WERI-Rb-1 (cell line): ENCODE measurements around the gene TLDC2.

Source experiments
- DNase-seq: peaks from one replicate; pipeline ENCODE4 v3.0.0-alpha.2; 2020
- H3K27ac ChIP-seq: fragments of 250-450 bp; sonication (Bioruptor Pico); 2 replicates; pipeline ENCODE4 v1.5.1; 2020; ENCODE audit warnings: mild to moderate bottlenecking, moderate library complexity
- H3K27me3 ChIP-seq: fragments of 250-450 bp; sonication (Bioruptor Pico); 2 replicates; pipeline ENCODE4 v1.5.1; 2021; ENCODE audit warnings: mild to moderate bottlenecking, low read depth, moderate library complexity; ENCODE audit not compliant: insufficient read depth, severe bottlenecking
- H3K36me3 ChIP-seq: fragments of 250-450 bp; sonication (Bioruptor Pico); 2 replicates; pipeline ENCODE4 v1.5.1; 2020; ENCODE audit warnings: mild to moderate bottlenecking, moderate library complexity
- H3K4me3 ChIP-seq: 2 replicates; pipeline ENCODE4 v1.5.1; 2011; ENCODE audit warnings: low read depth, mild to moderate bottlenecking, control low read depth, low read length
- H3K9me3 ChIP-seq: fragments of 250-450 bp; sonication (Bioruptor Pico); 2 replicates; pipeline ENCODE4 v1.5.1; 2021; ENCODE audit warnings: mild to moderate bottlenecking, moderate library complexity; ENCODE audit not compliant: severe bottlenecking
- CTCF ChIP-seq: IDR thresholded peaks from 2 replicates; pipeline ENCODE4 v1.5.1; 2011; ENCODE audit warnings: low read depth, mild to moderate bottlenecking, control low read depth, inconsistent platforms, low read length

Gene TLDC2

GRCh38 chr20:36880741-36881250 lies 4.9 kb downstream of the TLDC2 start:
- Histone ChIP-seq H3K4me3 (no peak overlapping the region), H3K27ac (no peak overlapping the region), H3K36me3 (no peaks in the 10 kb centered on the region), H3K27me3 (no peaks in the 10 kb centered on the region), H3K9me3 (no peaks in the 10 kb centered on the region)
- no peak for TF ChIP-seq CTCF
- DNase-seq = no peak

- Histone ChIP-seq H3K9me3 (no peaks in the 10 kb centered on the region), H3K4me3 (no peak overlapping the region), H3K36me3 (no peaks in the 10 kb centered on the region), H3K27ac (no peak overlapping the region), H3K27me3 (no peaks in the 10 kb centered on the region)
- no peak for DNase-seq
- TF ChIP-seq CTCF = no peak
These were observed 5.4 kb downstream of the TLDC2 start for GRCh38 chr20:36881331-36881730.

GRCh38 chr20:36881888-36882287 lies 6.0 kb downstream of the TLDC2 start:
- Histone ChIP-seq H3K9me3 (no peaks in the 10 kb centered on the region), H3K27ac (no peak overlapping the region)

GRCh38 chr20:36883977-36884535 lies 8.1 kb downstream of the TLDC2 start:
- H3K9me3 ChIP-seq = no peaks in the 10 kb centered on the region
- no peaks in the 10 kb centered on the region for H3K36me3 ChIP-seq
- H3K27ac ChIP-seq = no peak overlapping the region
- no peak for DNase-seq
- H3K4me3 ChIP-seq = no peak overlapping the region
- no peaks in the 10 kb centered on the region for H3K27me3 ChIP-seq
- no peak for TF ChIP-seq CTCF

More at GRCh38 chr20:36881888-36882287, 6.0 kb downstream of the TLDC2 start:
- DNase-seq = no peak
- Histone ChIP-seq H3K36me3 (no peaks in the 10 kb centered on the region), H3K27me3 (no peaks in the 10 kb centered on the region), H3K4me3 (no peak overlapping the region)
- TF ChIP-seq CTCF = no peak

- DNase-seq = no peak
These were observed 9.4 kb downstream of the TLDC2 start for GRCh38 chr20:36885356-36885755.

More at GRCh38 chr20:36885356-36885755, 9.4 kb downstream of the TLDC2 start:
- Histone ChIP-seq H3K36me3 (no peaks in the 10 kb centered on the region), H3K27ac (no peak overlapping the region), H3K27me3 (no peaks in the 10 kb centered on the region), H3K9me3 (no peaks in the 10 kb centered on the region), H3K4me3 (no peak overlapping the region)
- peak; percentile 28 for TF ChIP-seq CTCF
